Astrocyte (in vitro differentiated cells and primary cell): ENCODE data around the gene RHOB. TPM values are rescaled to one million over a fixed set of nuclear protein-coding genes. Genes with fewer than 3 reads are reported as not detected.

Experiments used
- DNase-seq: peaks from one replicate; pipeline ENCODE4 v3.0.0-alpha.2; 2010; ENCODE audit warnings: low read depth
- FAIRE-seq: peaks from 2 replicates; lab custom pipeline; 2011; peaks lifted over from hg19 to GRCh38; lab: Jason Lieb, UNC
- H2AFZ ChIP-seq: 2 replicates; pipeline ENCODE4 v1.6.0; 2012; ENCODE audit warnings: low read depth, low read length, inconsistent platforms
- H3K27ac ChIP-seq: 2 replicates; pipeline ENCODE4 v1.5.1; 2011; ENCODE audit warnings: low read depth, low read length, inconsistent platforms
- H3K27me3 ChIP-seq: 2 replicates; pipeline ENCODE4 v1.6.0; 2011; ENCODE audit warnings: low read length, inconsistent platforms; ENCODE audit not compliant: insufficient read depth
- H3K36me3 ChIP-seq: 2 replicates; pipeline ENCODE4 v1.5.1; 2011; ENCODE audit warnings: low read length, inconsistent platforms; ENCODE audit not compliant: insufficient read depth
- H3K4me1 ChIP-seq: 2 replicates; pipeline ENCODE4 v1.5.1; 2011; ENCODE audit warnings: low read length, inconsistent platforms; ENCODE audit not compliant: insufficient read depth
- H3K4me2 ChIP-seq: 2 replicates; pipeline ENCODE4 v1.6.0; 2012; ENCODE audit warnings: low read length, inconsistent platforms
- H3K4me3 ChIP-seq: 2 replicates; pipeline ENCODE4 v1.5.1; 2011; ENCODE audit warnings: low read depth, mild to moderate bottlenecking, low read length, inconsistent platforms; ENCODE audit not compliant: insufficient read depth
- H3K79me2 ChIP-seq: 2 replicates; pipeline ENCODE4 v1.6.0; 2012; ENCODE audit warnings: mild to moderate bottlenecking, low read length, inconsistent platforms; ENCODE audit not compliant: insufficient read depth
- H3K9ac ChIP-seq: 2 replicates; pipeline ENCODE4 v1.6.0; 2012; ENCODE audit warnings: mild to moderate bottlenecking, low read length, inconsistent platforms
- H3K9me3 ChIP-seq: 2 replicates; pipeline ENCODE4 v1.5.1; 2012; ENCODE audit warnings: low read depth, mild to moderate bottlenecking, low read length, inconsistent platforms; ENCODE audit not compliant: insufficient read depth
- H4K20me1 ChIP-seq: 2 replicates; pipeline ENCODE4 v1.6.0; 2012; ENCODE audit warnings: low read length, inconsistent platforms; ENCODE audit not compliant: insufficient read depth
- H3K27ac Mint-ChIP-seq: one replicate; pipeline ENCODE4 v1.8.0; 2021; ENCODE audit warnings: mild to moderate bottlenecking, mixed read lengths; ENCODE audit not compliant: unreplicated experiment
- H3K27me3 Mint-ChIP-seq: one replicate; pipeline ENCODE4 v1.8.0; 2021; ENCODE audit warnings: low read depth, mixed read lengths; ENCODE audit not compliant: unreplicated experiment
- H3K36me3 Mint-ChIP-seq: one replicate; pipeline ENCODE4 v1.8.0; 2021; ENCODE audit warnings: low read depth, mixed read lengths; ENCODE audit not compliant: unreplicated experiment
- H3K4me1 Mint-ChIP-seq: one replicate; pipeline ENCODE4 v1.8.0; 2021; ENCODE audit warnings: low read depth, mixed read lengths; ENCODE audit not compliant: unreplicated experiment
- H3K4me3 Mint-ChIP-seq: one replicate; pipeline ENCODE4 v1.8.0; 2021; ENCODE audit warnings: mild to moderate bottlenecking, moderate library complexity, mixed read lengths; ENCODE audit not compliant: unreplicated experiment
- H3K9me3 Mint-ChIP-seq: one replicate; pipeline ENCODE4 v1.8.0; 2021; ENCODE audit warnings: mild to moderate bottlenecking, mixed read lengths; ENCODE audit not compliant: unreplicated experiment
- CTCF ChIP-seq: IDR thresholded peaks from 2 replicates; pipeline ENCODE4 v1.5.1; 2011; ENCODE audit warnings: low read depth, mild to moderate bottlenecking, inconsistent platforms, low read length, moderate library complexity; ENCODE audit not compliant: insufficient read depth
- EZH2 ChIP-seq: IDR thresholded peaks from 2 replicates; pipeline ENCODE4 v1.6.1; 2012; ENCODE audit warnings: mild to moderate bottlenecking, low read length, inconsistent platforms; ENCODE audit not compliant: insufficient read depth
- total RNA-seq: library from RNA; stranded (reverse); gene quantifications from 2 replicates; pipeline ENCODE4 v1.2.1, GENCODE V29; 2021

Gene RHOB
- total RNA-seq, 1 donor from 2014 or later: 161 TPM

DNA sequence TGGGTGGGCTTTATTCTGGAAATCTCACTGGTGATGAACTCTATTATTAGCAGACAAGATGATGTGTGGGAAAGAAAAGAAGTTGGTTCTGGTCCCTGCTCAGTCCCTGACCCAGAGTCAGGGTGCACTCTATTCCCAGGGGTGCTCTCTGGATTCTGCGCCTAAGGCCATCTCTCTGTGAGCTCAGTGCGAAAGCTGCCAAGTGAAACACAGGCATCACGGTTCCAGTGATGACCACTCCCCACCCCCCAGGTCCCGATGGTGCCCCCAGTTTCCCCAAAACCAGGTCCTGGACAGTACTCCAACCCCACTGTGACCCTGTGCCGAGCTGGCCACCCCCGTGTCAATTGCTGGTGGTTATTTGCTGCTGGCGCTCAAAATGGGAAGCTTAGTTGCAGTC, 30.1 kb downstream of the RHOB start:
- Histone ChIP-seq H3K4me1 (no peaks in the 10 kb centered on the region), H3K27ac (no peak overlapping the region), H4K20me1 (no peaks in the 10 kb centered on the region), H3K79me2 (no peaks in the 10 kb centered on the region), H3K4me2 (no peak overlapping the region), H2AFZ (no peak overlapping the region), H3K9me3 (no peaks in the 10 kb centered on the region), H3K4me3 (no peak overlapping the region), H3K9ac (no peak overlapping the region), H3K27me3 (no peaks in the 10 kb centered on the region), H3K36me3 (no peaks in the 10 kb centered on the region)
- peaks cover 3% of the 10 kb centered on the region for H3K36me3 Mint-ChIP-seq
- peaks cover 7% of the 10 kb centered on the region for H3K9me3 Mint-ChIP-seq
- FAIRE-seq: no peak
- DNase-seq: no peak
- TF ChIP-seq EZH2 (no peak), CTCF (no peak)
- peaks cover 3% of the 10 kb centered on the region for H3K4me1 Mint-ChIP-seq
- H3K4me3 Mint-ChIP-seq: no peak overlapping the region
- peaks cover 6% of the 10 kb centered on the region for H3K27me3 Mint-ChIP-seq
- H3K27ac Mint-ChIP-seq: no peak overlapping the region

DNA sequence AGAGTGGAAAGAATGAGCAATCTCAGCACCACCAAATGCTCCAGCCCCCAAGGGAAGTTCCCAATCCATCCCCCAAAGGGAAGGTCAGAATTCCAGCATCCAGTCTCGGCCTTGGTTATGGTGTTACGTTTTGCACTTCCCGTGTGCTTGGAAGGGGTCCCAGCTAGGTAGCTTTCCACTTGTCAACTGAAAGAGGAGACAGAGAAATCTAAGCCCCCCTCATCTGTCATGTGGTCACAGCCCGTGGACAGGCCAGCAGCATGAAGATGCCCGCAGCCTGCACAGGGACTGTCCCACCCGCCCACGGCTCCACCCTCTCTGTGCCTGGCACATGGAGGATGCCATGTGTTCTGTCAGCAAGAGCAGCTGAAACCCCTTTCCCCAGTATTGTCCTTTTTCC, 32.1 kb downstream of the RHOB start:
- Histone ChIP-seq H3K27me3 (no peaks in the 10 kb centered on the region), H3K4me1 (no peaks in the 10 kb centered on the region), H3K4me2 (no peak overlapping the region), H3K4me3 (no peak overlapping the region), H3K9me3 (no peaks in the 10 kb centered on the region), H3K36me3 (no peaks in the 10 kb centered on the region), H3K27ac (no peak overlapping the region), H2AFZ (no peak overlapping the region), H3K9ac (no peak overlapping the region), H3K79me2 (no peaks in the 10 kb centered on the region), H4K20me1 (no peaks in the 10 kb centered on the region)
- Mint-ChIP-seq H3K4me1 (peaks cover 6% of the 10 kb centered on the region), H3K27ac (no peak overlapping the region), H3K4me3 (no peak overlapping the region), H3K36me3 (peaks cover 3% of the 10 kb centered on the region), H3K9me3 (peaks cover 7% of the 10 kb centered on the region), H3K27me3 (peaks cover 4% of the 10 kb centered on the region)
- TF ChIP-seq EZH2 (no peak), CTCF (no peak)
- DNase-seq: no peak
- no peak for FAIRE-seq

DNA sequence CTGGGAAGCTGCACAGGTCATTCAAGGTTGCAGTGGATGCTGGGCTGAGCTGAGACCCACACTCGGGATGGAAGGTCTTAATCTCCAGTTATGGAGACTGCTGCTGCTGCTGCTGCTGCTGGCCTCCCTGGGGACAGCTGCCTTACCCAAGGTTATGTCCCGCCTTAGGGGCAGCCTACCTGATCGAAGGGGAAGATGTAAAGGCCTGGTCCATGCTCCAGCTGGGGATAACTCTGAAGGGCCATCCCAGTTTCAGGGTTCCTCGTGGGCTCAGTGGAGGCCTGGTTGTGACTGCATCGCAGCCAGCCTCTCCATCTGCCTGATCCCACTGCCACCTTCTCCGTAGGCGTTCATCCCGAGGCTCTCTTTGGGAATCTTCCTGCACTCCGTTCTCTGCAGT, 33.0 kb downstream of the RHOB start:
- H4K20me1 ChIP-seq: no peaks in the 10 kb centered on the region
- H3K4me2 ChIP-seq: no peak overlapping the region
- Mint-ChIP-seq H3K4me3 (no peak overlapping the region), H3K4me1 (peaks cover 4% of the 10 kb centered on the region), H3K36me3 (peaks cover 3% of the 10 kb centered on the region), H3K27ac (no peak overlapping the region), H3K27me3 (peaks cover 6% of the 10 kb centered on the region), H3K9me3 (peaks cover 7% of the 10 kb centered on the region)
- no peak overlapping the region for H3K9ac ChIP-seq
- H3K9me3 ChIP-seq: no peaks in the 10 kb centered on the region
- no peak overlapping the region for H3K4me3 ChIP-seq
- H3K4me1 ChIP-seq: no peaks in the 10 kb centered on the region
- H3K27ac ChIP-seq: no peak overlapping the region
- FAIRE-seq: no peak
- DNase-seq: no peak
- H3K27me3 ChIP-seq: no peaks in the 10 kb centered on the region
- TF ChIP-seq CTCF (no peak), EZH2 (no peak)
- no peak overlapping the region for H2AFZ ChIP-seq
- no peaks in the 10 kb centered on the region for H3K36me3 ChIP-seq
- no peaks in the 10 kb centered on the region for H3K79me2 ChIP-seq
